GM19193 (cell line): ENCODE measurements around the gene GANAB.

Source experiments
- POLR2A ChIP-seq: IDR thresholded peaks from 4 replicates; pipeline ENCODE4 v1.6.1; 2011; ENCODE audit not compliant: insufficient read depth, insufficient read length; ENCODE audit errors: extremely low read depth

Gene GANAB

DNA sequence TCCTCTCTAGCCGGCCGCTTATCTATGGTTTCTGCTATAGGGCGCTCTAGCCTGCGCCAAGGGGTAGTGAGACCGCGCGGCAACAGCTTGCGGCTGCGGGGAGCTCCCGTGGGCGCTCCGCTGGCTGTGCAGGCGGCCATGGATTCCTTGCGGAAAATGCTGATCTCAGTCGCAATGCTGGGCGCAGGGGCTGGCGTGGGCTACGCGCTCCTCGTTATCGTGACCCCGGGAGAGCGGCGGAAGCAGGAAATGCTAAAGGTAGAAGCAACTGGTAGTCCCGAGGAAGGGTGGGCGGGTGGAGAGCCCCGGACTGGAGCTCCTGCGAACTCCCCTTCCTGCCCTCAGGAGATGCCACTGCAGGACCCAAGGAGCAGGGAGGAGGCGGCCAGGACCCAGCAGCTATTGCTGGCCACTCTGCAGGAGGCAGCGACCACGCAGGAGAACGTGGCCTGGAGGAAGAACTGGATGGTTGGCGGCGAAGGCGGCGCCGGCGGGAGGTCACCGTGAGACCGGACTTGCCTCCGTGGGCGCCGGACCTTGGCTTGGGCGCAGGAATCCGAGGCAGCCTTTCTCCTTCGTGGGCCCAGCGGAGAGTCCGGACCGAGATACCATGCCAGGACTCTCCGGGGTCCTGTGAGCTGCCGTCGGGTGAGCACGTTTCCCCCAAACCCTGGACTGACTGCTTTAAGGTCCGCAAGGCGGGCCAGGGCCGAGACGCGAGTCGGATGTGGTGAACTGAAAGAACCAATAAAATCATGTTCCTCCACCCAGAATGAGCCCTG lies 25.4 kb upstream of the GANAB start, which contains the start of the genes LBHD1 and UQCC3:
TSS of gene LBHD1 (minus strand) at position 660 of the 782 bp plus-strand sequence. CDS start 2,236 bp downstream, outside the sequence.
TSS of gene UQCC3 (plus strand) at position 66 of the 782 bp plus-strand sequence. CDS start at position 139, 73 bp downstream.
- peak; percentile 77 for TF ChIP-seq POLR2A

DNA sequence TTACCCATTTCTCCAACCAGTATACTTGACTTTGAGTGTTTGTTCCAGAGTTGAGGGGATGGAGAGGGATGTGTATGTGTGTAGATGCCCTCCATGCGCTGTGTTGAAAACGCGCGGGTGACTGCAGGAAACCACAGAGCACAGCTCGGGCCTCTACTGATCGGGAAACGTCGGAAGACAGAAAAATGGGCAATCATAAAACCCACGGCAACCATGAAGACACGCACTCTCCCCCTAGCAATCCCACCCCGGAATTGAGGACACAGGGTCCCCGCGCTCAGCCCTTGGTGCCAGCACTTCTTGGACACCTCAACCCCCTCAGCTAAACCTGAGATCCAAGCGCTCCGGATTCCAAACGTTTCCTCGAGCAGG lies 24.8 kb upstream of the GANAB start:
- TF ChIP-seq POLR2A = no peak

- TF ChIP-seq POLR2A = no peak
These were observed 23.2 kb upstream of the GANAB start for GRCh38 chr11:62669420-62670161.

GRCh38 chr11:62667460-62667859 lies 21.0 kb upstream of the GANAB start:
- TF ChIP-seq POLR2A = peak; percentile 36

DNA sequence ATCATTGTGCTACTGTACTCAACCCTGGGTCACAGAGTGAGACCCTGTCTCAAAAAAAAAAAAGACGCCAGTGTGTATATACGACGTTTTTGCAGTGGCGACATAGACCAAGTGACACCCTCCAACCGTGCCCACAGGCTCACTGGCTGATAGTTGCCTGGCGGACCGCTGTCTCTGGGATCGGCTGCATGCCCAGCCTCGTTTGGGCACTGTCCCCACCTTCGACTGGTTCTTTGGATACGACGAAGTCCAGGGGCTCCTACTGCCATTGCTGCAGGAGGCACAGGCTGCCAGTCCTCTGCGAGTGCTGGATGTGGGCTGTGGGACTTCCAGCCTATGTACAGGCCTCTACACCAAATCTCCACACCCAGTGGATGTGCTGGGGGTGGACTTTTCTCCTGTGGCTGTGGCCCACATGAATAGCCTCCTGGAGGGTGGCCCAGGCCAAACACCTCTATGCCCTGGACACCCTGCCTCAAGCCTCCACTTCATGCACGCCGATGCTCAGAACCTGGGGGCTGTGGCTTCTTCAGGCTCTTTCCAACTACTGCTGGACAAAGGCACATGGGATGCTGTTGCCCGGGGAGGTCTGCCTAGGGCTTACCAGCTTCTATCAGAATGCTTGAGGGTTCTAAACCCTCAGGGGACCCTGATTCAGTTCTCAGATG lies 20.0 kb upstream of the GANAB start:
- TF ChIP-seq POLR2A = peak; percentile 51

GRCh38 chr11:62665599-62666258 lies 19.3 kb upstream of the GANAB start:
- no peak for TF ChIP-seq POLR2A

DNA sequence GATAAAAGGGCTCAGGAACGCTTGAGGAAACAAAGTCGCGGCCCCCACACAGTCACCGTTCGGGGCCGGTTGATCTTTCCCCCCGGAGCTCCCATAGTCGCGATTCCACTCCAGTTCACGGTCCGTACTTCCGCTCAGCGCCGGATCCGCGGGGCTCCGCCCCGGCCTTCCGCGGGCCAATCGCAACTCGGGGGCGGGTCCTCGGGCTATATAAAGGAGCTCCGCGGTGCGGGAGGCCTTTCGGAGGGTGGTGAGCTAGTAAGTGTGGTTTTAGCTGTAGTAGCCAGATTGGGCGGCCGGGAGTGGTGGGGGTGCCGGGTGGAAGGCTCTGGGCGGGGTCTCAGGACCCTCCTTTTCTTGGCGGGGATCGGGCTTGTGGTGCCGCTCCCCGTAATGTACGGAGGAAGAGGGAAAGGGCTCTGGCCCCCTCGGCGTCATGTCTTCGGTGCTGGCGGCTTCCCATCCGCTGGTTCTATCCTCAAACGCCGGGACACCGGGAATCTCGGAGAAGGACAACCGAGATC lies 18.7 kb upstream of the GANAB start, which contains the start of the genes C11orf98 and CSKMT:
TSS of gene C11orf98 (minus strand) at position 136 of the 524 bp plus-strand sequence. CDS start at position 95, 41 bp downstream.
TSS of gene CSKMT (plus strand) at position 238 of the 524 bp plus-strand sequence. CDS start 568 bp downstream, outside the sequence.
- peak; percentile 100 for TF ChIP-seq POLR2A

DNA sequence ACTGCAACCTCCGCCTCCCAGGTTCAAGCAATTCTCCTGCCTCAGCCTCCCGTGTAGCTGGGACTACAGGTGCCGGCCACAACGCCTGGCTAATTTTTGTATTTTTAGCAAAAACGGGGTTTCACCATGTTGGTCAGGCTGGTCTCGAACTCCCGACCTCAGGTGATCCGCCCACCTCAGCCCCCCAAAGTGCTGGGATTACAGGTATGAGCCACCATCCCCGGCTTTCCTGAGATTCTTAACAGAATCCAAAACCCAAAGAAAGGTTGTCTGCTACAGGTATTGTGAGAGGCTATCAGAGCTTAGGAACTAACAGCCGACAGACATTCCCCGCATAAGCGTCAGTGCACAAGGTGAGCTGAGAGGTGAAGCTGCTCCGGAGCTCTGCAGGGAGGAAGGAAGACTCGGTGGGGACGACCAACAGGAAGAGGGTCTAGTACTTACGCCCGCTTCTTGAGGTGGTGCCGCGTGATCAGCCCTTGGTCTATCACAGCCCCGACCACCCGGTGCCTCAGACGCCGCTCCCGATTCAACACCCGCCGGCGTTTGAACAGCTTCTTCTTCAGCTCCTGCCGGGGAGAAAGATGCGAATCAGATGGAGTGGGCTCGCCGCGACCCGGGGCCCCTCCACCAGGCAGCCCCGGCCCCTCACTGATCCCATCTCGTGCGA lies 18.1 kb upstream of the GANAB start:
- no peak for TF ChIP-seq POLR2A

DNA sequence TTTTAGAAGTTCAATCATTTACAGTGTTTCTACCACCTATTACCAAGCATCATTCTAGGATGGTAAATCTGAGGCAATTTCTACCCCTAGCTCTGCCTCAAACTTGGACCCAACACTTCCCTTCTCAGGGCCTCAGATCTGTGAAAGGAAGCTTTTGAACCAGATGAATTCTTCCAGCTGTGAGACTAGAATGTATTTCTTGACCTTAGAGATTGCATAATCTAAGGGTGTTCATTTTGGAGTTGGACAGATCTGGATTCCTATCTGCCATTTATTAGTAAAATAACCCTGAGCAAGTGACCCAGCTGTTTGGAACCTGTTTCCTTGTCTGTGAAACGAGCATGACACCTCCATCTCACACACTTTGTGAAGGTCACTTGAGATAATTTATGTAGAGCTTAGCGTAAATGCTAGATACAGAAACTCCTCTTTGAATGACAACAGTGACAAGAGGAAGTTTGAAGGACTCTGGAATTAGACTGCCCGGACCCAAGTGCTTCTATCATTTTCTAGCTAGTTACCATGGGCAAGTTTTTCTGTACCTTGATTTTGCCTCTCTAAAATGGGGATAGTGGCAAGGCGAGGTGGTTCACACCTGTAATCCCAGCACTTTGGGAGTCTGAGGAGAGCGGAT lies 10.5 kb upstream of the GANAB start:
- TF ChIP-seq POLR2A = no peak

DNA sequence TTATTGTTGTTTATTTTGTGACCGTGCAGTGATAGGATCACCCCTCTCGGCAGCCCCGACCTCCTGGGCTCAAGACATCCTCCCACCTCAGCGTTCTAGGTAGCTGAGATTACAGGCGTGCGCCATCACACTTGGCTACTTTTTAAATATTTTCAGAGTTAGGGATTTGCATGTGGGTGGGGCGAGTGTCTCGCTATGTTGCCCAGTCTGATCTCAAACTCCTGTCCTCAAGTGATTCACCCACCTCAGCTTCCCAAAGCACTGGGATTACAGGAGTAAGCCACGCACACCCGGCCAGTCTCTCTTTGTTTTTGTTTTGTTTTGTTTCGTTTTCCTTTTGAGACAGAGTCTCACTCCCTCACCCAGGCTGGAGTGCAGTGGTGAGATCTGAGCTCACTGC lies 7.9 kb upstream of the GANAB start:
- TF ChIP-seq POLR2A = no peak

DNA sequence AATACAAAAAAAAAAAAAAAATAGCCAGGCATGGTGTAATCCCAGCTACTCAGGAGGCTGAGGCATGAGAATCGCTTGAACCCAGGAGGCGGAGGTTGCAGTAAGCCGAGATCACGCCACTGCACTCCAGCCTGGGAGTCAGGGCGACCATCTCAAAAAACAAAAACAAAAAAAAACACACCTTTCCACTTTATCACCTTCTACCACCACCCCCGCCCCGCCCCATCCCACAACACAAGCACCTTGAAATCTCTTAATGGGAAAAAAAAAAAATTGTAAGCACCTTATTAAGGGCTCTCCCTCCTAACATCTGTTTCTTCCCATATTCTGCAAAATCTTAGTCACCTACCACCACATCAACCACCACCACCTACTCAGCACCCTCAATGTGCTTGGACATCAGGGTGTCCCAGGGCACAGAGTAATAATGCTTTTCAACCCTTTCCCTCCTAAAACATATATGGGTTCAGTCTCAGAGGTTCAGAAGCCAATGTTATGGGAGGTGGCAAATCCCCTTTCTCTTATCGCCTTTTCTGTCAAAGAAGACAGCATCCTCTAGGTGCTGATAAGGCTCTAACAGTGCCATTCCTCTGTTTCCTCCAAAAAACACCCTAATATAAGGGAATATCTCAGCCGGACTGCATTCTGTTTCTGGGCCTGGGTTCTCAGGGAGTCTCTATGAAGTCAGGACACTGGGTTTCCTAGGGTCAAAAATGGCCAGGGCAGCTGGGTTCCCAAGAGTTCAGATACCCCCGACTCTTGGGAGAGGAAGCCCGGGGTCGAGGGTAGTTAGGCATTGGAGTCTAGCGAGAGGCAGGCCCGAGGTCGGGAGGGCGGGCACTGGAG lies 6.0 kb upstream of the GANAB start:
- no peak for TF ChIP-seq POLR2A

- TF ChIP-seq POLR2A = peak; percentile 13
These were observed 3.1 kb upstream of the GANAB start for GRCh38 chr11:62649486-62649885.

DNA sequence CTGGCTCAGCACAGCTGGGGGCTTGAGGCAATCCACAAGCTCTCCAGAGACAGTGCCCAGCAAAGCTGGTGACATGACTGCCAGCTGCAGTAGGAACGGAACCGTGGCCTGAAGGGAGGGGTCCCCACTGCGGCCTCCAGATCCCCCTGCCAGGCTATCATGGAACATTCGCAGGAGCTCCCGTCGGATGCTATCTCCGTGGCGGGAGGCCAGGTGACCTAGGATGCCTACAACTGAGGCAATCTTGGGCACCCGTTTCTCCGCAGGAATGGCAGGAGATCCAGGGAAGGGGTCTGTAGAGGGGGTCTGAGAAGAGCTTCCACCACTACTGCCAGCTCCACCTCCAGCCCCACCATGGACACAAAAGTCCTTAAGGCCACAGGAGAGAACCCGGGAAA lies 2.6 kb upstream of the GANAB start:
- no peak for TF ChIP-seq POLR2A
